Measurements from ENCODE around the gene RFT1.

DNA sequence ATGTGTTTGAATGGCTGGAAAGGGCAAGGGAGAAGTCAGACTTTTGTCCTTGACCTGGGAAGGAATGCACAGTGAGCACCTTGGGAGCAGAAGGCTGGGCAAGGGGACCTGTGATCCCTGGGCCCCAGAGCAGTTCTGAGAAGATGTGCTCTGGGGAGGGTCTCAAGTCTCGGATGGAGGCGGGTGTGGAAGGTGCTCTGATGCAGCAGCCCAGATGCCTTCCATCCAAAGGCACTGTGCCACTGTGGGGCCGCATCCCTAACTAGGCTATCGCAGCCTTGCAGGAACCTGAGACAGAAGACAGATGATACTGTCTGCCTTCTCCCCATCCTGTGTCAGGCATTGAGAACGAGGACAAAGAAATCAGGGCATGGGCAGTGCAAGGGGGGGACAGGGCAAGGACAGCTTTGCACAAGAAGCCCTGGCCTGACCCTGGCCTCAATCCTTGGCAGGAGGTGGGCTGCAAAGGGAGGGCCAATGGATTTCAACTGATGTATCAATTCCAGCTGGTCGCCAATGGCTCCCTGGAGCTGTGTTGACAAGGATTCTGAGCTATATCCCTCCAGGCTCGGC lies 16.2 kb upstream of the RFT1 start:
- TF ChIP-seq POLR2AphosphoS5 (IDR thresholded peaks at IDR 0.05; ENCODE audit: low read depth, low read length) = no peak
- no peak for TF ChIP-seq POLR2A (IDR thresholded peaks at IDR 0.05; ENCODE audit: low read depth, low read length)
